Ureter (tissue), 1 donor: ENCODE results near the gene C6. TPM values are rescaled to one million over a fixed set of nuclear protein-coding genes. Genes with fewer than 3 reads are reported as not detected.
"Not testable (repeated sequence)": the region's sequence is repeated elsewhere in the genome, so short reads cannot be mapped to it uniquely, and the experiment has no call there.

Experiments used
- DNase-seq: peaks from one replicate; pipeline ENCODE4 v3.0.0-alpha.2; 2020; ENCODE audit warnings: low spot score
- total RNA-seq: library from RNA; stranded (reverse); gene quantifications from one replicate; pipeline ENCODE4 v1.2.4, GENCODE V29; 2023
- donor health status: DM: yes; HTN: yes; CAD: no.

The C6 gene
- total RNA-seq: 2.5 TPM

- DNase-seq: no peak
Observed at GRCh38 chr5:41213340-41213739, at the start of gene C6. Gene C6, minus strand, starts transcription at chr5:41213532. Its CDS starts 10,302 bp downstream, at chr5:41203230.

- DNase-seq: no peak
Observed at GRCh38 chr5:41256400-41256799, 43.1 kb upstream of the C6 start.

DNA sequence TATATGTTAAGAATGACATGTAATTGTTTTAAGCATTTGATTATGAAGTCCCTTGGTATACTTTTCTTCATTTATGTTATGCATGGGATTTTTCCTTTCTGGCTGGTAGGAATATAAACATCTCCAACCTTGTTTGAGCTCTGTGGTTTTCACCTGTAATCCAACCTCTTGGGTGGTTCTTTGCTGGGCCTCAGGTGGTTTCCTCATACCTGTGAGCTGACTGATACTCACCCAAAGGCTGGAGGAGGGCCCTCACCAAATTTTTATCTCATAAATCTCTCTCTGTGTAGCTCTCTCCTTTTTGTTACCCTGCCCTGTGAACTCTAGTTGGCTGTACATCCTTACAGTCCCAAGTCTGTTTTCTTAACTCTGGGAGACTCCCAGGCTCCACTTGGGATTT, 39.8 kb upstream of the C6 start:
- no peak for DNase-seq

GRCh38 chr5:41252036-41252435, 38.7 kb upstream of the C6 start:
- no peak for DNase-seq

GRCh38 chr5:41250351-41250987, 37.1 kb upstream of the C6 start:
- DNase-seq: no peak

DNA sequence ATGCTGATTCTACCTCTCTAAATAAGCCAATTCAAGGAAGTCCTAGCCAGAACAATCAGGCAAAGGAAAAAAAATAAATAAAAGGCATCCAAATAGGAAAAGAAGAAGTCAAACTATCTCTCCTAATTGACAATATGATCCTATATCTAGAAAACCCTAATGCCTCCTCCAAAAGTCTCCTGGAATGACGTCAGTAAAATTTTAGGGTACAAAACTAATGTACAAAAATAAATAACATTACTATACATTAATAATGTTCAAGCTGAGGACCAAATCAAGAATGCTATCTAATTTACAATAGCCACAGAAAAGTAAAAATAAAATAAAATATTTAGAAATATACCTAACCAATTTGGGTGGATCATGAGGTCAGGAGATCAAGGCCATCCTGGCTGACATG, 33.8 kb upstream of the C6 start:
- DNase-seq: no peak

DNA sequence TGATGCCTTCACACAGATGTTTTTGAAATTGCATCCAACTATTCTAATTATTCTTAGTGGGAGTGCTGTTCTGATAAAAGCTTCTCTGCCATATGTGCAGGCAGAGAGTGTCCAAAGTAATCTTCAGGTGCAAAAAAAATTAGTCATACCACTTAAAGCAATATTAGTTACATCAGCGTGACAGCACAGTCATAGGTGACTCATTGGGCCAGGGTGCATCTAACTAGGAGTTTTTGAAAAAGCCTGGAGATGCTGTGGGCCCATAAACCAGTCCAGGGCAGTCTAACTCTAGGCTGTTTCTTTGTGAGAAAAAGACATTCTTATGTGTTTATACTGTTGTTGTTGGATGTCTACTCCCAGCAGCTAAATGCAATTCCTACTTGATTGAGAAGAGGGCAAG, 33.0 kb upstream of the C6 start:
- DNase-seq: no peak

DNA sequence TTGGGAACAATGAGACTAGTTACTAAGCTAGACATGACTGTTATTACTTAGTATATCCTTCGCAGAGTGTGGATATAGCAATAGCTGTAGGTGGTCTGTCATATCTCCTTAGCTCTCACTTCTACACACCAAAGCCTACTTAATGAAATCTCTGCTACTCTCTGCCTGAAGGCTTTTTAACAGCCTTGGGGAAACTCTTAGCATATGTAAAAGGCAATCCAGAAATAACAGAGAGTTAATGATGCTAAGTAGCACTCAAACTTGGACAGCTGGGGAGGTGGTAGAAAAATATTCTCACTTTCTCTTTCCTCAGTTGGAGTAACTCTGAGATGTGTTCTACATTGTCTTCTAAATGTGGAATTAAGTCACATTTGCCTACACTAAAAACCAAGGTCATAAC, 30.2 kb upstream of the C6 start:
- no peak for DNase-seq

DNA sequence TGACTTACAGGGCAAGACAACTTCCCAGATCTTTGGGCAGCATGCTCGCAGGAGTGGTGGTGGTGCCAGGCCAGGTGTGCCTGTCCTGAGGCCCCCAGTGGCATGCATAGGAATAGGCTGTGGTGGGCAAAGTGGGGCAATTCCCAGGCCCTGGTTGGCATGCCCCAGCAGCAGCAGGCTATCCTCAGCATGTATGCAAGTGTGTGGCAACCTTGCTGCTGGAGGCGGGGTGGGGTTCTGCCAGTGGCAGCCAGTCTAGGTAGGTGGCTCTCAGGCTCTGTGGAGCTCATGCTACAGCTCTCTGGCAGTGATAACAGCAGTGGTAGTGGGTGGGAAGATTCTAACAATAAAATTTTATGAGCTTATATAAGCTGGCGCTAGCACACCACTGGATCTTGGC, 27.7 kb upstream of the C6 start:
- no peak for DNase-seq

DNA sequence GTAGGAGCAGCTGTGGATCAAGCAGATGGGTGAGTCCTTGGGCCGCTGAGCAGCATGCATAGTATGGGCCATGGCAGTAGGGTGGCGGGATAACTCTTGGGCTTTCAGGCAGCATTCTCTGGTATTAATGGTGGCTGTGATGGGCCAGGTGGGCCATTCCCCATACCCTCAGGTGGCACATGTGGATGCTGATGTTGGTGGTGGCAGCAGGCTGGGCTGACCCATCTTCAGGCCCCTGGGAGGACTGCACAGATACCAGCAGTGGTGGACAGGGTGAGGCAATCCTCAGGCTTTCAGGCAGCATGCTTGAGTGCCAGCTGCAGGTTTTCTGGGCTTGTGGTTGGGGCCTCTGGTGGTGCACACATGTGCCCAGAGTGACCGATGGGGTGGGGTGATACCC, 27.1 kb upstream of the C6 start:
- no peak for DNase-seq

GRCh38 chr5:41234475-41234874, 21.1 kb upstream of the C6 start:
- no peak for DNase-seq

- DNase-seq: no peak
Observed at GRCh38 chr5:41232797-41233196, 19.5 kb upstream of the C6 start.

- not testable (repeated sequence) for DNase-seq
Observed at GRCh38 chr5:41230276-41230675, 16.9 kb upstream of the C6 start.

GRCh38 chr5:41223962-41224361, 10.6 kb upstream of the C6 start:
- no peak for DNase-seq

GRCh38 chr5:41219658-41220269, 6.4 kb upstream of the C6 start:
- no peak for DNase-seq

DNA sequence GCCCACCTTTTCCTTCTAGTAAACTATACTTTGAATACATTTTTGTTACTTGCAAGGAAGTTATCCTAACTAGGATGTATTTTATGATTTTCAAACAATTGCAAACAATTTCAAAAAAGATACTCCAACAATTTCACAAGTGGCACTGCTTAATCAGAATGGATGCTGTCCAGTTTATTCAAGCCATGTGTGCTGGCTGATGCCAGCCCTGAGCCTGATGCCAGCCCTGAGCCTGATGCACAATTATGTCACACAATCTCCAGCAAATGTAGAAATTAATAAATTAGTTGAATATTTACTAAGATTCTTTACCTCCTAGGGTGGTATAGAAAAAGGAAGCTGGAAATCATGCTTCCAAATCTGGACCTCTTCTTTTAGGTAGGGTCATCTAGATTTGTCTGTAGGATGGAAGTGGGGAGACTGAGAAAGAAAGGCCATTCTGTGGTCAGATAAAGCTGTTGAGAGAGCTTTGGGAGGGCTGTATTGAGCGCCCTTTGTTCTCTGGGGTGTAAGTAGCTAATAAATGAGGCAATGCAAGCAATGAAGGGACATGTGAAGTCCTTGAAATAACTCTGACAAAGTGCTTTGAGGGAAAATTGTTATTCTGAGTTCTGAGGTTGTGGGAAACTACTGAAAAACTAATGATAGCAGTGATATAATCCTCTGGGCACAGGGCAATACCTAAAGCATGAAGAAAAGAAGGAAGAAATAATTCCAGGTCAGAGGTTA, 5.8 kb upstream of the C6 start:
- DNase-seq: no peak

- no peak for DNase-seq
Observed at GRCh38 chr5:41214182-41214581, 850 bp upstream of the C6 start.

- no peak for DNase-seq
Observed at GRCh38 chr5:41212935-41213334, 397 bp downstream of the C6 start.

- no peak for DNase-seq
Observed at GRCh38 chr5:41211417-41211816, 1.9 kb downstream of the C6 start.

DNA sequence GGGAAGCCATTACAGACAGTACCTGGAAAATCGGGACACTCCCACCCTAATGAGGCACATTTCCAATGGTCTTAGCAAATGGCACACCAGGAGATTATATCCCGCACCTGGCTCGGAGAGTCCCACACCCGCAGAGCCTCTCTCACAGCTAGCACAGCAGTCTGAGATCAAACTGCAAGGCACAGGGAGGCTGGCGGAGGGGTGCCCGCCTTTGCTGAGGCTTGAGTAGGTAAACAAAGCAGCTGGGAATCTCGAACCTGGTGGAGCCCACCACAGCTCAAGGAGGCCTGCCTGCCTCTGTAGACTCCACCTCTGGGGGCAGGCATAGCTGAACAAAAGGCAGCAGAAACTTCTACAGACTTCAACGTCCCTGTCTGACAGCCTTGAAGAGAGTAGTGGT, 7.9 kb downstream of the C6 start:
- not testable (repeated sequence) for DNase-seq

DNA sequence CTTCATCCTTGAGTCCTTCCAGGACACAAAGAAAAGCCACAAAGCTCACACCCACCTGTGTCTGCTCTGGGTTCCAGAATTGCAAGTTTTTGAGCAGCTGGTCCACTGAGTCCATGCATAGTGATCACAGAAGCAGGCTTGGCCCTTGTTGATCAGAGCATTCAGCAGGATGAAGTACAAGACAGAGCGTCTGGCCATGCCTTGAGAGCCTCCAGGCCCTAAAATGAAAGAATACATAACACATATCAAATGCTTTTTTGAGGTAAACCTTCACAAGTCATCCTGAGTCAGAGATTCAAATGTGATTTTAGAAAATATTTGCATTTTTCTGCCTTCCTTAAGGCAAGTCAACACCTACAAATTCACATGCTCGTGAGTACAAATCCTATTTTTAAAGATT, 10.3 kb downstream of the C6 start:
- DNase-seq: no peak

- DNase-seq: no peak
Observed at GRCh38 chr5:41201082-41201772, 12.1 kb downstream of the C6 start.

DNA sequence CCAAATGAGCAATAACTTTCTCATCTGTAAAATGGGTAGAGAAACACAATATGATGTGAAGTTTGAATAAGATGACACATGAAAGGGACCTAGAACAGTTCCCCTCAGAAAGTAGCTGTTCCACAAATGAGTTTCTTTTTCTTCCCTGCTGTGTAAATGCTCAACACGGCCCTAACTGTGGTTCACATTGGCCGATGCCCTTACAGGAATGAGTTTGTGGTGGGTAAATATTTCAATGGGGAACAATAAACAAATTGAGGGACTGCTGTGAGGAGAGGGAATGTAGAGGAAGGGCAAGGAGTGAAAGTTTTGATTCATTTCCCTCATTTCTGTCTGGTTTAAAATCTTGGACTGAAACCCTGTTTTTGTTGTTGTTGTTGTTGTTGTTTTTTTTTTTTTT, 12.8 kb downstream of the C6 start:
- DNase-seq: no peak
